Iris pigment epithelial cell (primary cell): ENCODE data around the gene MED16.

ENCODE experiments used
- DNase-seq: peaks from one replicate; pipeline ENCODE4 v3.0.0-alpha.2; 2011; ENCODE audit warnings: low read depth

The MED16 gene, protein sequence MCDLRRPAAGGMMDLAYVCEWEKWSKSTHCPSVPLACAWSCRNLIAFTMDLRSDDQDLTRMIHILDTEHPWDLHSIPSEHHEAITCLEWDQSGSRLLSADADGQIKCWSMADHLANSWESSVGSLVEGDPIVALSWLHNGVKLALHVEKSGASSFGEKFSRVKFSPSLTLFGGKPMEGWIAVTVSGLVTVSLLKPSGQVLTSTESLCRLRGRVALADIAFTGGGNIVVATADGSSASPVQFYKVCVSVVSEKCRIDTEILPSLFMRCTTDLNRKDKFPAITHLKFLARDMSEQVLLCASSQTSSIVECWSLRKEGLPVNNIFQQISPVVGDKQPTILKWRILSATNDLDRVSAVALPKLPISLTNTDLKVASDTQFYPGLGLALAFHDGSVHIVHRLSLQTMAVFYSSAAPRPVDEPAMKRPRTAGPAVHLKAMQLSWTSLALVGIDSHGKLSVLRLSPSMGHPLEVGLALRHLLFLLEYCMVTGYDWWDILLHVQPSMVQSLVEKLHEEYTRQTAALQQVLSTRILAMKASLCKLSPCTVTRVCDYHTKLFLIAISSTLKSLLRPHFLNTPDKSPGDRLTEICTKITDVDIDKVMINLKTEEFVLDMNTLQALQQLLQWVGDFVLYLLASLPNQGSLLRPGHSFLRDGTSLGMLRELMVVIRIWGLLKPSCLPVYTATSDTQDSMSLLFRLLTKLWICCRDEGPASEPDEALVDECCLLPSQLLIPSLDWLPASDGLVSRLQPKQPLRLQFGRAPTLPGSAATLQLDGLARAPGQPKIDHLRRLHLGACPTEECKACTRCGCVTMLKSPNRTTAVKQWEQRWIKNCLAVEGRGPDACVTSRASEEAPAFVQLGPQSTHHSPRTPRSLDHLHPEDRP

DNA sequence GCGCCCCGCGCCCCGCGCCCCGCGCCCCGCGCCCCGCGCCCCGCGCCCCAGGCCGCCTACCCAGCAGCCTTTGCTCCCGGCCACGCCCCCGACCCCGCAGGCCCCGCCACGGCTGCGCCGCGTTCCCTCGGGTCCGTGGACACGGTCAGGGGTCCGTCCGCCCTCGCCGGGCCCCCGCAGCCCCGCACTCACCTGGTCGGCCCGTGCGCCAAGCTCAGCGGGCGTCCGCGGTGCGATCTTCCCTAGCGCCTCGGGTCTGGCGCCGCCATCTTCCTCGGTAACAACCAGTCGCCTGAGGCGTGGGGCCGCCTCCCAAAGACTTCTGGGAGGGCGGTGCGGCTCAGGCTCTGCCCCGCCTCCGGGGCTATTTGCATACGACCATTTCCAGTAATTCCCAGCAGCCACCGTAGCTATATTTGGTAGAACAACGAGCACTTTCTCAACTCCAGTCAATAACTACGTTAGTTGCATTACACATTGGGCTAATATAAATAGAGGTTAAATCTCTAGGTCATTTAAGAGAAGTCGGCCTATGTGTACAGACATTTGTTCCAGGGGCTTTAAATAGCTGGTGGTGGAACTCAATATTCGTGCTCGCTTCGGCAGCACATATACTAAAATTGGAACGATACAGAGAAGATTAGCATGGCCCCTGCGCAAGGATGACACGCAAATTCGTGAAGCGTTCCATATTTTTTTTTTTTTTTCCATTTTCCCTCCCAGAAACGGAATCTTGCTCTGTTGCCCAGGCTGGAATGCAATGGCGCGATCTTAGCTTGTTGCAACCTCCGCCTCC lies at the start of gene MED16, which contains the start of gene RNU6-9:
MED16 (minus strand) TSS at position 294 of the 796 bp plus-strand sequence. CDS start 2,056 bp downstream, outside the sequence.
RNU6-9 (plus strand) TSS at position 591 of the 796 bp plus-strand sequence.
- peak; percentile 91 for DNase-seq

GRCh38 chr19:942133-942645 lies 49.2 kb upstream of the MED16 start:
- DNase-seq: no peak

DNA sequence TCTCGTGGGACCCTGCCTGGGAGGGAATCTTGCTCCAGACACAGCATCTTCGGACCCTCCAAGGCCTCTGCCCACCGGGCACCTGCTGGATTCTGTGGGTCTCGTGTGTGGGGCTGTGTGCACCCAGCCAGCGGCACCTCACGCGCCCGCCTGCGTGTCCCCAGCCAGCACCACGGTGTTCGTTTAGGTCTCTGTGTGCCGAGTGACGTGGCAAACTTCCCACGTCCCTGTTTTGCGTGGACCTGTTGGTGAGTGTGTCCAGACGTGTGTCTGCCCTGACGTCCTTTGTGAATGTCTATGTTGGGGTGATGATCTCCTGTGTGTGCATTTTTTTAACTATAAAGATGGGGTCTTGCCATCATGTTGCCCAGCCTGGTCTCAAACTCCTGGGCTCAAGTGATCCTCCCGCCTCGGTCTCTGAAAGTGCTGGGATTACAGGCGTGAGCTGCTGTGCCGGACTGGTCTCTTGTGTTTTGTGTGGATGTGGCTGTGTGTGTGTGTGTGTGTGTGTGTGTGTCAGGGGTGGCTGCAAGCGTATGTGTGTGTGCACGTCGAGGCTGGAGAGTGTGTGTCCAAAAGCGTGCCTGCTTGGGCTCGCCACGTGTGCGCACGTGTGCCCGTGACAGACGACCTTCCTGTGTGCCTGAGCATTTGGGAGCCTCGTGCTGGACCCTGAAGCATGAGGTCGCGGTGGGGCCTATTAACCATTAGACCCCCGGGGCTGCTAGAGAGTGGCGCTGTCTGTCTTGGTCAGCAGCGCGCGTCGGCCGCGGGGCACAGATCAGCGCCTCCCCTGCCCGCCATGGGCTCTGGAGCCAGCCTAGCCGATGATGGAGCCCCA lies 48.5 kb upstream of the MED16 start:
- no peak for DNase-seq

- DNase-seq: no peak
Measured at GRCh38 chr19:940591-941291, 47.8 kb upstream of the MED16 start.

- DNase-seq: no peak
Measured at GRCh38 chr19:939922-940321, 46.9 kb upstream of the MED16 start.

DNA sequence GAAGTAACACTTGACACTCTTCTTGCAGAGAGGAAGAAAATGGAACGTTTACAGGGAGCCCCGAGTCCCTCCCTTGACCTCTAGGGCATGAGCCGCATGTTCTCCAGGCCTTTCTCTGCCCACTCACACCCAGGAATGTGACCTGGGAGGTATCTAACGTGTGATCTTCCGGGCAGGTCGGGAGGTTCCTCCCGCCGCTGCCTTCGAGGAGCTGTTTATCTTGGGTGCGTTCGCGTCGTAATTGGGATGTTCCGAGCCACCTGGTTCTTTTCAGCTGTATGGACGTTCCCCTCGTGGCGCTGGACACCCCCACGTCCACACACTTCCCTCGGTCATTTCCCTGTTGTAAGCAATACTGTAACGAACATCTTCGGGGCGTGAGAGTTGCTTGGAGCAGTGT lies 46.5 kb upstream of the MED16 start:
- DNase-seq: no peak

DNA sequence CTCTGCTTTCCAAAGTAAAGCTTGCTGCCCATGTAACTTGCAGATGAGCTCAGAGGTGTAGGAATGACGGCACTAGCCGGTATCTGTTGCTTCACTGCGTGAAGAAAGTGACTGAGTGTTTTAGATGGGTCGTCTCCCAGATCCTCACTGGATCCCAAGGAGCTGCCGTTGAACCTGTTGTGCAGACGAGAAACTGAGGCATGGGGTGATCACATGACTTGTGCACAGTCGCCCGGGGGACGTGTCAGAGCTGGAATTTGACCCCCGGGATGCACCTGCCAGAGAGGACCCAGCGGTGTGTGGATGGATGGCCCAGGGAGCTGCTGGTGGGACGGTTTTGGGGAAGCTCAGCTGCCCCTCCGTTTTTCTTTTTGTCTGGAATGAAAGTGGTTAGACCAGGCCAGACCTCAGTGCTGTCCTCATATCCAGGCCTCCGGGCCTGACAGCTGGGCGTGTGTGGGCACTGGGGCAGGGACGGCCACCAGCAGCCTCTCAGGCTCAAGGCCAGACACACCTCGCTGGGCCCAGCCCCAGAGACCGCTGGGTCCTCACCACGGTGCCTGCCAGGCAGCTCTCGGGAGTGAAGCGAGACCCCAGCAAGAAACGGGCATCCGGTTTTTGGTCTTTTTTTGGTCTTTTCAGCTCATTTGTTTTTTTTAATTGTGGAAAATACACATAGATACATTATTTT lies 45.4 kb upstream of the MED16 start:
- no peak for DNase-seq

GRCh38 chr19:937259-937694 lies 44.3 kb upstream of the MED16 start:
- no peak for DNase-seq

GRCh38 chr19:936175-936546 lies 43.2 kb upstream of the MED16 start:
- no peak for DNase-seq

GRCh38 chr19:934865-935479 lies 42.0 kb upstream of the MED16 start:
- DNase-seq: peak; percentile 70

DNA sequence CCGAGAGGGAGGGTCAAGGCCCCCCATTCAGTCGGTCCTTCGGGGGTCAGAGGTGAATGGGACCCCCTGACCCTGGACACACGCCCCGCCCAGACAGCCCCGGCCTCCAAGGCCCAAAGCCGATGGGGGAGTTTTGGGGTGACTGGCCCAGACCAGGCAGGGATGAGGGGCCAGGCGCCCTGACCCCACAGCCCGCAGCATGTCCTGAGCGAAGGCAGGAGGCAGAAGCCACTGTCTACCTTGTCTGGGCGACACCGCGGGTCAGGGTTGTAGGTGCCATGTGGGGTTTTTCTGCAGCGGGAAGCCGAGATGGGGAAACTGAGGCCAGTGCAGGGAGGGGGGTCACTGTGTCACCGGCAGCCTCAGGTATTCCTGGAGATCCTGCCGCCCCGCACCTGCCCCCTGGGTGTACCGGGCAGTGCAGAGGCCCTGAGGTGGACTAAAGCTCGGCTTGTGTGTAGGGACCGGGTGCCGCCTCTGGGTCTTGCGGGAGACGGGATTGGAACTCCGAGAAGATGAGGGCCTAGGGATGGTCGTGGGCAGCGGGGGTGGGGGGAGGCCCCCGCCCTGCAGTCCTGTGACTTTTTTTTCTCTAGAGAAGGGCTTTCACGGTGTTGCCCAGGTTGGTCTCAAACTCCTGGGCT lies 41.3 kb upstream of the MED16 start:
- no peak for DNase-seq

- no peak for DNase-seq
Measured at GRCh38 chr19:933553-933882, 40.5 kb upstream of the MED16 start.

- DNase-seq: peak; percentile 94
Measured at GRCh38 chr19:932648-933552, 39.9 kb upstream of the MED16 start.

- DNase-seq: no peak
Measured at GRCh38 chr19:931860-932647, 39.1 kb upstream of the MED16 start.

- DNase-seq: no peak
Measured at GRCh38 chr19:929891-930258, 36.9 kb upstream of the MED16 start.

DNA sequence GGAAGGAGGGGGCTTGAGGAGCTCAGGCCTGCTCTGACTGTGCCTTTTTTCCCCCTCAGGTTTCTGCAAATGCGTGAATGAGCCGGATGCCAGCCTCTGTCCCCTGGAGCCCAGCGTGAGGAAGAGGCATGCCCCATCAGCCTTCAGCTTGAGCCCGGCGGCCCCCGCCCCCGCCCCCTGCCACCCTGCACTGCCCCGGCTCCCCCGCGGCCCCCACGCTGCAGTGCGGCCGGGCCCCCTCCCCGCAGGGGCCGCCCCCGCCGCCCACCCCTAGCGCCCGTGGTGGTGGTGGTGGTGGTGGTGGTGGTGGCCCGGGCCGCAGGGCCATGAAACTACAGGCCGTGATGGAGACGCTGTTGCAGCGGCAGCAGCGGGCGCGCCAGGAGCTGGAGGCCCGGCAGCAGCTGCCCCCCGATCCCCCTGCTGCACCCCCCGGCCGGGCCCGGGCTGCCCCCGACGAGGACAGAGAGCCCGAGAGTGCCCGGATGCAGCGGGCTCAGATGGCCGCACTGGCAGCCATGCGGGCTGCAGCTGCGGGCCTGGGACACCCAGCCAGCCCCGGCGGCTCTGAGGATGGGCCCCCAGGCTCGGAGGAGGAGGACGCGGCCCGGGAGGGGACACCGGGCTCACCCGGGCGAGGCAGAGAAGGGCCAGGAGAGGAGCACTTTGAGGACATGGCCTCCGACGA lies 36.4 kb upstream of the MED16 start:
- no peak for DNase-seq
